GM13976 (cell line): Measurements from ENCODE around the gene PKHD1.

Experiments
- DNase-seq: peaks from one replicate; pipeline ENCODE4 v3.0.0; 2012; ENCODE audit warnings: low spot score
- in situ Hi-C: fragments of 300-500 bp; cut with MboI; formaldehyde crosslinking; loops from one replicate; pipeline ENCODE4 v1.12.0; 2022; ENCODE audit warnings: low sequenced_read_pairs, mixed read lengths, inconsistent platforms; ENCODE audit not compliant: unreplicated experiment
- TF ChIP-seq, protein P1 (sequence below): IDR thresholded peaks from 2 replicates; pipeline ENCODE4 v1.5.1; 2012; ENCODE audit warnings: borderline replicate concordance, mild to moderate bottlenecking; ENCODE audit not compliant: insufficient read depth; ENCODE audit errors: extremely low read depth, missing control alignments, control extremely low read depth

The PKHD1 gene

DNA sequence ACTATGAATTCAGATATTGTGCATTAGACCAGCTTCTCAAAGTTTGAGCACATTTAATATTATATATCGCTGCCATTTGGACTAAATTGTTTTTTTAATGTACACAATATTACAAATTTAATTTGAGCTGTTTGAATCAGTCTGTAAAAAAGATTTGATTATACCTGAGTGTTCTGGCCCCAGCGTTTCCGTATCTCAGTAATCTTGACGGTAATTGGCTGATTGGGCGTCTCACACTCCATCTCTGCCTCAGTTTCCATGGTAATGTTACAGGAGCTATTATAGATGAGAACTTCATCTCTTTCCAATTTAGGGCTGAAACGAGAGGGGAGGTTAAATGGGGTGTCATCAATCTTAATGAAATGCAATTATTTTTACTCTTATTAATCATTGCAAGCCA lies 77.3 kb downstream of the PKHD1 start:
- TF ChIP-seq, protein P1, sequence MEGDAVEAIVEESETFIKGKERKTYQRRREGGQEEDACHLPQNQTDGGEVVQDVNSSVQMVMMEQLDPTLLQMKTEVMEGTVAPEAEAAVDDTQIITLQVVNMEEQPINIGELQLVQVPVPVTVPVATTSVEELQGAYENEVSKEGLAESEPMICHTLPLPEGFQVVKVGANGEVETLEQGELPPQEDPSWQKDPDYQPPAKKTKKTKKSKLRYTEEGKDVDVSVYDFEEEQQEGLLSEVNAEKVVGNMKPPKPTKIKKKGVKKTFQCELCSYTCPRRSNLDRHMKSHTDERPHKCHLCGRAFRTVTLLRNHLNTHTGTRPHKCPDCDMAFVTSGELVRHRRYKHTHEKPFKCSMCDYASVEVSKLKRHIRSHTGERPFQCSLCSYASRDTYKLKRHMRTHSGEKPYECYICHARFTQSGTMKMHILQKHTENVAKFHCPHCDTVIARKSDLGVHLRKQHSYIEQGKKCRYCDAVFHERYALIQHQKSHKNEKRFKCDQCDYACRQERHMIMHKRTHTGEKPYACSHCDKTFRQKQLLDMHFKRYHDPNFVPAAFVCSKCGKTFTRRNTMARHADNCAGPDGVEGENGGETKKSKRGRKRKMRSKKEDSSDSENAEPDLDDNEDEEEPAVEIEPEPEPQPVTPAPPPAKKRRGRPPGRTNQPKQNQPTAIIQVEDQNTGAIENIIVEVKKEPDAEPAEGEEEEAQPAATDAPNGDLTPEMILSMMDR = no peak
- in situ Hi-C loops = loop anchor here (25.0 kb wide), 1 partner anchor 1198 kb away; the partner anchor contains the start of gene TFAP2B
- DNase-seq = no peak

DNA sequence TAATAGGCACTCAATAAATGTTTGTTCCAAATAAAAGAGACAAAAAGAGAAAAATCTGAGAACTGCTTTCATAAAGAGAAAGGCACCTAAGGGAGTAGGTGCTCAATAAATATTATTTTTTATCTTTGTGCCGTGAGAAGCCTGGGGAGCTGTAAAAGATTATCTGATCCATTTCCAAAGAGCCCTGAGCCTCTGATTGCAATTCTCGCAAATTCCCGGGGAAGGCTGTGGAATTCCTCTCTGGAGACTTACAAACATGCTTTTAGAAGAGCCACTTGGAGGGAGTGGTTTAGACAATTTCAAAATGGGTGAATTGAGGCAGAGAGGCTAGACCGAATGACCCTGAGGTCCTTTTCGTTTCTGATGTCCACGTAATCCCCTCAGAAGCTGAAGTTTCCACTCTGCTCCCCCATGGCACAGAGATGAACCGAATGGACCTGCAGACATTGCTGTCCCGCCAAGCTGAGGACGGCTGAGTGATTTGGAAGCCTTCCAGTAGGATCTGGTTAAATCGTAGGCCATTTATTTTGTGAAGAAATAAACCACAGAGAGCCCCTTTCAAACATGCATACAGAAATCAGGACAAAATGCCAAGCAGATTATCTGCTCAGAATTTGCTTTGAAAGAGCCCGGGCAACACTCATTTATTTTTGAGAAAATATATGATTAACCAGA lies 77.8 kb downstream of the PKHD1 start:
- in situ Hi-C loops = loop anchor here (25.0 kb wide), 1 partner anchor 1197 kb away; the partner anchor contains the start of gene TFAP2B
- TF ChIP-seq, protein P1 = no peak
- DNase-seq = no peak

DNA sequence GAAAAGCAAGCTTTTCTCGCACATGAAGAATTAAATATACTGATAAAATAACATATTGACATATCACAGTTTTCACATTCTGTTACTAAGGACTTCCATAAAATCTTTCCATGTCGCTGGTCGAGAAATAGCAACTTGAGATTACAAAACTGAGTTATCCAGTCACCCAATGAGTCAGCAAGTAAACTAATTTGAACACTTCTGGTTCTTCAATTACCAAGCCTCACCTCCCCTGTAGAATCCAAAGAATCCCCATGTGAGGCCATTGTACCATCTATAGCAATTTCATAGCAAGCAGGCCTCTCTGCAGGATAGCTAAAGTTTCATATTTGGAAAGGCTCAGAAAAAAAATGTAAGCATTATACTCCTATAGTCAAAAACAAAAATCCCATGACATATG lies 87.3 kb downstream of the PKHD1 start:
- no peak for DNase-seq
- TF ChIP-seq, protein P1 = no peak
- in situ Hi-C loops = loop anchor here (25.0 kb wide), 1 partner anchor 1188 kb away; the partner anchor contains the start of gene TFAP2B

DNA sequence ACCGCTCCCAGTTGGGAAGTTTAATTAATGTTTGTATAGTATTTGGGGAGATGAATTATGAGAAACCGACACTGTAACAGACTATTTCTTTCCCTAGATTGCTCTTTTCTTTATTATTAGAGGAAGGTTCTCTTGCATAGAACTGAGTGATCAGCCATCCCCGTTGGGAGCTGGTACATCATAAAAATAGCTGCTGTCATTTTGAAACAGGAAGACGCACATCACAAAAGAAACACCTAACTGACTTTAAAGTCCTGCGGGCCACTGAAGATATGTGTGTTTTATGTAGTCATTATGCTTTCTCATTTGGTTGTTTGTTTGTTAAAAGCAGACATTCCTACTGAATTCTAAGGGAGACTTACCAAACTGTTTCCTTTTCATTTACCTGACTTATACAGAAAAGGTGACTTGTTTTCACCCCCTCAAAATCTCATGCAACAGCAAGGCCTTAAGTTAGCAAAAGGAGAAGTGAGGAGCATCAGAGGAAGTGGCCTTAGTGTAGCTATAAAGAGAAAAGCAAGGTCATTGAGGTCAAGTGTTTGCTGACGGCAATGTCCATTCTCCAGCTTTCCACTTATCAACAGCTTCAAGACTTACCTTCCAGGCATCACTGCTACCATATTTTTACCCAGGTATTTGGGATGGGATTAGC lies 91.0 kb downstream of the PKHD1 start:
- in situ Hi-C loops = no loop called here
- peak; percentile 60 for DNase-seq
- TF ChIP-seq, protein P1 = no peak

- TF ChIP-seq, protein P1 = no peak
- DNase-seq = no peak
- in situ Hi-C loops = no loop called here
Observed at GRCh38 chr6:51995214-51995755, 92.1 kb downstream of the PKHD1 start.

- TF ChIP-seq, protein P1 = no peak
- in situ Hi-C loops = no loop called here
- no peak for DNase-seq
Observed at GRCh38 chr6:51992876-51993275, 94.5 kb downstream of the PKHD1 start.
